Cardiac muscle cell (in vitro differentiated cells and primary cell): Measurements from ENCODE around the gene HRC. TPM values are rescaled to one million over a fixed set of nuclear protein-coding genes. Genes with fewer than 3 reads are reported as not detected.
A peak's percentile ranks its signal among the peaks of the same experiment; 100 is the strongest.

Experiments
- DNase-seq, 2 donors: peaks; one replicate each; pipeline versions ENCODE4 v3.0.0 to v3.0.0-alpha.2; 2010 to 2017; ENCODE audit warnings: low read depth in 1 of 2, low spot score in 1 of 2
- H3K27ac ChIP-seq: fragments of 200-600 bp; sonication (generic); 2 replicates; pipeline ENCODE4 v1.5.1; 2016
- H3K27me3 ChIP-seq: fragments of 200-600 bp; sonication (generic); 2 replicates; pipeline ENCODE4 v1.6.0; 2016; ENCODE audit warnings: control low read depth
- H3K36me3 ChIP-seq: fragments of 200-600 bp; sonication (generic); 2 replicates; pipeline ENCODE4 v1.5.1; 2016; ENCODE audit warnings: control low read depth
- H3K4me1 ChIP-seq: fragments of 200-600 bp; sonication (generic); 2 replicates; pipeline ENCODE4 v1.8.1; 2017; ENCODE audit warnings: low read depth, mild to moderate bottlenecking, mixed run types
- H3K4me3 ChIP-seq: fragments of 200-600 bp; sonication (generic); 2 replicates; pipeline ENCODE4 v1.5.1; 2016; ENCODE audit warnings: mild to moderate bottlenecking
- H3K9me3 ChIP-seq: fragments of 200-600 bp; sonication (generic); 2 replicates; pipeline ENCODE4 v1.5.1; 2017; ENCODE audit warnings: low read depth, mild to moderate bottlenecking, control low read depth
- CTCF ChIP-seq: IDR thresholded peaks from 2 replicates; pipeline ENCODE4 v1.5.1; 2012; ENCODE audit warnings: low read depth, mild to moderate bottlenecking, low read length
- polyA plus RNA-seq: library from polyadenylated mRNA; unstranded; fragments of >200 nt; fragmentation: Nextera tagmentation; extraction: Ambion mirVana; gene quantifications from 2 replicates; pipeline ENCODE4 v1.2.1, GENCODE V29; 2016
- total RNA-seq: library from RNA; depleted of rRNA; stranded (reverse); fragments of >200 nt; gene quantifications from 2 replicates; pipeline ENCODE4 v1.2.3, GENCODE V29; 2016

Gene HRC
- total and polyA plus RNA-seq, 2 experiments from 2014 or later, result 184 to 389 TPM

- Histone ChIP-seq H3K4me3 (peak overlapping the region; percentile 47), H3K4me1 (peaks cover 40% of the 10 kb centered on the region), H3K36me3 (no peaks in the 10 kb centered on the region), H3K27ac (peak overlapping the region; percentile 88), H3K9me3 (no peaks in the 10 kb centered on the region), H3K27me3 (no peaks in the 10 kb centered on the region)
- DNase-seq, result peak; percentile 69 to 90
- no peak for TF ChIP-seq CTCF
These were observed 40.4 kb downstream of the HRC start for GRCh38 chr19:49114630-49115363.

- peak; percentile 73 to 94 for DNase-seq
- H3K27ac ChIP-seq, result peak within 1 kb of the TSS; percentile 88
- H3K9me3 ChIP-seq, result no peaks in the 10 kb centered on the region
- peaks cover 48% of the 10 kb centered on the region for H3K4me1 ChIP-seq
- H3K4me3 ChIP-seq, result peak within 1 kb of the TSS; percentile 47
- TF ChIP-seq CTCF, result peak; percentile 38
- H3K27me3 ChIP-seq, result no peaks in the 10 kb centered on the region
- H3K36me3 ChIP-seq, result peaks cover 3% of the 10 kb centered on the region
These were observed 41.2 kb downstream of the HRC start, which contains the start of gene LIN7B for GRCh38 chr19:49113762-49114629. Gene LIN7B (plus strand): TSS chr19:49114370. CDS start chr19:49114405, 35 bp downstream.

GRCh38 chr19:49111218-49111998 lies 43.8 kb downstream of the HRC start:
- Histone ChIP-seq H3K27ac (peak overlapping the region; percentile 83), H3K36me3 (peaks cover 25% of the 10 kb centered on the region), H3K4me1 (peaks cover 49% of the 10 kb centered on the region), H3K27me3 (no peaks in the 10 kb centered on the region), H3K4me3 (no peak overlapping the region), H3K9me3 (no peaks in the 10 kb centered on the region)
- no peak for DNase-seq
- no peak for TF ChIP-seq CTCF

- H3K27me3 ChIP-seq, result no peaks in the 10 kb centered on the region
- peak overlapping the region; percentile 83 for H3K27ac ChIP-seq
- H3K4me3 ChIP-seq, result no peak overlapping the region
- H3K36me3 ChIP-seq, result peaks cover 27% of the 10 kb centered on the region
- H3K4me1 ChIP-seq, result peaks cover 49% of the 10 kb centered on the region
- no peaks in the 10 kb centered on the region for H3K9me3 ChIP-seq
- TF ChIP-seq CTCF, result no peak
- no peak for DNase-seq
These were observed 44.6 kb downstream of the HRC start for GRCh38 chr19:49110567-49110966.

GRCh38 chr19:49109569-49110233 lies 45.5 kb downstream of the HRC start:
- no peak for DNase-seq
- Histone ChIP-seq H3K27ac (peak overlapping the region; percentile 83), H3K4me3 (no peak overlapping the region), H3K27me3 (no peaks in the 10 kb centered on the region), H3K9me3 (no peaks in the 10 kb centered on the region), H3K36me3 (peaks cover 34% of the 10 kb centered on the region), H3K4me1 (peaks cover 45% of the 10 kb centered on the region)
- no peak for TF ChIP-seq CTCF
